NCI-H748 treated with DMSO at 0.1 percent for 48 hours (cell line): ENCODE results near the gene SMR3B.

Experiments used
- DNase-seq: peaks from one replicate; lab custom pipeline; 2025; lab: John Stamatoyannopoulos, UW

The SMR3B gene

DNA sequence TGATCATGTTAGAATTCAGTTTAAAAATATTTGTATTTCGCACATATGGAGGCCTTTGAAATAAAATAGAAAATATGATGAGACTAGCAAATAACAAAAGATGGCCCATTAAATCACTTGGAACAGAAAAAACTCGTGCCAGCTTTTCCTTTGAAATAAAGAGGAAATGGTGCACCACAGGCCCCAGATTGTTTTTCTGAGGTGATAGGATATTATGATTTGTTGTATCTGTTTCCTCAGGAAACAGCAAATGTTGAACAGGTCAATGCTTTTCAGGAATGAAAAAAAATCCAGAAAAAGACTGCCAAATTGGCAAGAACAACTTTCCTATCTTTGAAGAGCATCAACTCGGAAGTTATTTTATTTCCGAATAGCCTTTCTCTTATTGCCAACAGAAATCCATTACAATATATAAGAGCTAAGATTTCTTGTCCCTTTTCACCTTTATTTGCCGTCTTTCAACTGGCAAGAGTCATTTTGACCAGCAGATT, at the start of gene SMR3B:
Gene SMR3B (plus strand): TSS at position 441 of the 491 bp plus-strand sequence. CDS start 1,380 bp downstream, outside the sequence.
- no peak for DNase-seq

DNA sequence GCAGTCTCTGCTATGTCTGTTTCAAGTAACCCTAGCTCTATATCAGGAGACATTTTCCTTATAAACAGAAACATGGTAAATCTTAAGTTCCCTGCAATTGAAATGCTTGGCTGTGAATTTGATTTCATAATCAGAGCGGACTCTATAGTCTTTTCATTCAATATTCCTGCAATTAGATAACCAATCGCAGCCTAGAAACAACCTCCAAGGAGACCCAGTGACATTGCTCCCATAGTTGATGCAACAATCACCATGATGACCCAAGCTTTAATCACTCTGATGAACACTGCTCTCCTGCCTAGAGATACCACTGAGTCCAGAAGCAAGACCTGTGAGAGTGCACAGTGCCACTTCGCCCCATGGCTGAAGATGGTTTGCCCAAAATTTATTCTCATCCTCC, 48.2 kb upstream of the SMR3B start, which contains the start of gene CABS1:
Gene CABS1 (plus strand): TSS at position 301 of the 400 bp plus-strand sequence. CDS start 59 bp downstream, at position 360.
- DNase-seq = no peak

DNA sequence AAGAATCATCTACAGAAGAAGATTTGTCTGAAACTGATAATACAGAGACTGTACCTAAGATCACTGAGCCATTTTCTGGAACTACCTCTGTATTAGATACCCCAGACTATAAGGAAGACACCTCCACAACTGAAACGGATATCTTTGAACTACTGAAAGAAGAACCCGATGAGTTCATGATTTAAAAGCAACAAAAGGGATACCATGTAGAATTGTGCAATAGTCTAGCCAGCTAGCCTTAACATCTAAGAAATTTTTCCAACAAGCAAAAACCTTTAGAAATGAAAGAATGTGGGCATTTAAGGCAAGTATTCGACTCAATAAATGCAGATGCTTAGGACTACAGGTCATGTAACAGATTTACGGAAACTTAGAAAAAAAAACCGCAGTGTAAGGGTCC, 46.9 kb upstream of the SMR3B start:
- no peak for DNase-seq

DNA sequence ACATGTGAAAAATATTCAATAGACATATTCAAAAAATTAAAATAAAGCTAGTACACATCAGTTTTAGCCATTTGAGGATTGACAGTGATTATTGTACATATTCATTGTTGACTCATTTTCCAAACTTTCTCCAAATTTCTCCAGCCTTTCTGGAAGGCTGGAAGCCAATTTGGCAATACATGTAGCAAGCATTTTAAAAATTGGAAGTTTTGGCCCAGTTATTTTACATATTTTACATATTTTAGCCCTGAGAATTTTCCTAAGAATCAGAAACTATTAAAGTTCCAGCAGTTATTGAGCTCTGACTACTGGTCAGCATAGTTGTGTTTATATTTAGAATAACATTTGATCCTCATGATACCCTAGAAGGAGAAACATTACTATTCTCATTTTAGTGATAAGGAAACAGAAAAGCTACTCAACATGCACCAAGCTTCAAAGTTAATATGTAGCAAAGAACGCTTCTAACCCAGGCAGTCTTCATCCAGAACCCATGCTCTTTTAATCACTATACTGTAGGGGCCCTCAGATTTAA, 45.0 kb upstream of the SMR3B start:
- no peak for DNase-seq

GRCh38 chr4:70356185-70356584, 26.7 kb upstream of the SMR3B start:
- no peak for DNase-seq

GRCh38 chr4:70359115-70359661, 23.7 kb upstream of the SMR3B start:
- no peak for DNase-seq

- no peak for DNase-seq
These were observed 22.5 kb upstream of the SMR3B start, which contains the start of gene SMR3A for GRCh38 chr4:70360460-70360859. SMR3A (plus strand) TSS chr4:70360760; CDS start chr4:70362116, 1,356 bp downstream.

DNA sequence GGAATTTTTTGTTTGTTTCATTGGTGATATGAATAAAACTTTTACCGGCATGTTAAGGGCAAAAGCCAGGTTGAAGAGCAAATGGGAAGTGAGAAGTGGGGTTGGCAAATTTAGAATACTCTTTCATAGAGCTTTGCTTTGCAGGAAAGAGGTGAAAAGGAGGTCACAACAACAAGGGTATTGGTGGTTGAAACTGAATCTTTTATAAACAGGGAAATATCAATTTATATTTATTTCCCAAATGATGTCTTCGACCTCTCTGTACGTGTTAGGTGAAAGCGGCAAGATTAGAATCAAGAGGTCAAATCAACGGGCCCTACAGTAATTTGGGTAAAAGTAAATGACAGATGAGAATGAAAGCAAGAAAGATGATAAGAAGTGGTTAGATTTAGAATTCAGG, 18.9 kb upstream of the SMR3B start:
- no peak for DNase-seq

GRCh38 chr4:70365479-70365878, 17.5 kb upstream of the SMR3B start:
- DNase-seq = no peak

DNA sequence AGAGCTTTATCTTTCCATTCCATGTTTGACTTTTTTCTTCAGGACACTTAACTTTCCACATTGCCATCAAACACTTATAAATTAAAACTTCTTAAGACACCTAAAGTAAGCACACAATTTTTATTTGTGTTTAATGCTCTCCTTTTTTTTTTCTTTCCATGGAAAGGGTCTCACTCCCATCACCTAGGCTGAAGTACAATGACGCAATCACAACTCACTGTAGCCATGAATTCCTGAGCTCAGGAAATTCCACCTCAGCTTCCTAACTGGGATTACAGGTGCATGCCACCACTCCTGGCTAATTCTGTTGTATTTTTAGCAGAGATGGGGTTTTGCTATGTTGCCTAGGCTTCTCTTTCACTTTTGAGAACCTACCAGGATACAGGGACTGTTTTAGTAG, 15.1 kb upstream of the SMR3B start:
- no peak for DNase-seq

DNA sequence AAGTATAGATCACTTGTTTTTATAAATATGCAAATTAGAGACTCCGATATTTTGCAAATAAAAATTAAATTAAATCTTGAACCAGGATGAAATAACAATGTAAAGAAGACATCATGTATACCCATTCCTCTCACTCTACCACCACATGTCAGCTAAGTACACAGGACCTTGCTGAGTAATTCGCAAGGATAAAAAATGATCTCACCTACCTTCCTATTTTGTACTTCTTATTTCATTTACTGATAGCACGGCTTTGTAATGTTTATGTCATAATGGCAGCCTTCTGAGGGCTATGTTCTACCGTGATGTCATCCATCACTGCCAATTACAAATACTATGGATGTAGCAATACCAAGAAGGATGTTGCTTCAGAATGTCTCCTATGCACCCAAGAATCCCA, 10.9 kb upstream of the SMR3B start:
- DNase-seq = no peak

DNA sequence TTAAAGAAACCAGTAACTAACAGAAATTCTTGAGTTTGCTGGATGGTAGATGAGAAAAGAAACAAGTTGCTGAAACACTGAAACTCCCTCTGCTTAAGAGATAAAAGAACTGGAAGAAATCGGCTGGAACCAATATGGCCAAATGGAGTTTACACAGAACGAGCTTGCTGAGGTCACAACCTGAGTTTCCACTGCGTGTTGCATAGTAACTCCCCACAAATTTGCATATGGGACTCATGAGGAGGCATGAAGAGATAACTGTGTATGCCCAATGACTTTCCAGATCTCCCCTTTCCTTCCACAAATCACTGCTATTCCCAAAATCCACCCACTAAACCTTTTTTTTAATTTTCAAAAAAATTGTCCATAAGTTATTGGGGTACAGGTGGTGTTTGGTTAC, 10.2 kb upstream of the SMR3B start:
- DNase-seq = no peak

DNA sequence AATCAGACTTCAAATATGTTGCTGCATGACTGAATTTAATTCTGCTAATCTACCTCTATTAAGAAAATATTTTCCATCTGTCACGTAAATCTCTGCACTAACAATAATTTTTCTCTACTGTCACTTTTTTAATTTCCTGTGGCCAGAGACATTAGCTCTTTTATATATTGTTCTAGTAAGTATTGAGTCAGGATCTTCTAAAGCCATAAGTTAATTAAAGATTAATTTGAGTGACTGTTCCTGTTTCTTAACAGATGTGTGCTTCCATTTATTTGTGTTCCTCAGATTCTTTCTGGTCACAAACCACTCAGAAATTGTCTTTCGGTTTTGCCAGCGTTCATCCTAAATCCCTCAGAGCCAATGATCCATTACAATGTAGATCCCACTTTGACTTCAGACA, 2.4 kb upstream of the SMR3B start:
- DNase-seq = no peak

GRCh38 chr4:70392057-70392776, 9.3 kb downstream of the SMR3B start:
- no peak for DNase-seq

DNA sequence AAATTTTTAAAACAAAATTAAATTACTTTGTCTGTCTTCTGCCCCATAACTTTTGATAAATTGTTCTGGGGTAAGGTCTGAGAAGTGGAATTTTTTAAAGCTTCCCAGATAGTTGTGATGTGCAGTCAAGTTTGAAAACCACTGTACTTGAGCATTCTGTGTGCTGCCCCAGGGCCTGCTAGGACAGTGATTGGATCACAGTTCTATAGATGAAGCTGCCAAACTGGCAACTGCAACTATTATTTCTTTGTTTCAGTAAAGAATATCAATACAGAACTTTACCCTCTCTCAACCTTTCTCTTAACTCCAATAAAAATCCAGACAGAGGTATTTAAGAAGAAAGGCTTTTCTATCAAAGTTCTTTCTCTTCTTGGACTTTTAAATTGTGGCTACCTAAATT, 14.6 kb downstream of the SMR3B start, which contains the start of gene OPRPN:
Gene OPRPN (plus strand): TSS at position 361 of the 400 bp plus-strand sequence. CDS start 1,346 bp downstream, outside the sequence.
- DNase-seq = no peak

GRCh38 chr4:70399319-70399718, 16.4 kb downstream of the SMR3B start:
- no peak for DNase-seq

DNA sequence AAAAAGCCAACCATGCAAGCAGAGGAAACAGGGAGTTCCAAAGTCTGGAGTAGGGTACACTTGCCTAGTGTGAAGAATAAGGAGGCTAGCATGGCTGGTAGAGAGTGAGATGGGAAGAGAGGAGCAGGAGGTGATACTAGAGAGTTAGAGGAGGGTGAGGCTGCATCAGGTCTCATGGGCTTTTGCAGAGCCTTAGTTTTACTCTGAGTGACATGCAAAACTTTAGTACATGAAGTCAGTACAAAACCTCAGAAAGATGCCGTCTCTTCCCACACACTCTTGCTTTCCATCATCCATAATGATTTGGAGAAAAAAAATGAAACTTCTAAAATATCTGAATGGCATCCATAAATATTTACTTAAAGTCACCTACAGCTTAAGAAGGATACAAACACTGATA, 19.8 kb downstream of the SMR3B start:
- no peak for DNase-seq

DNA sequence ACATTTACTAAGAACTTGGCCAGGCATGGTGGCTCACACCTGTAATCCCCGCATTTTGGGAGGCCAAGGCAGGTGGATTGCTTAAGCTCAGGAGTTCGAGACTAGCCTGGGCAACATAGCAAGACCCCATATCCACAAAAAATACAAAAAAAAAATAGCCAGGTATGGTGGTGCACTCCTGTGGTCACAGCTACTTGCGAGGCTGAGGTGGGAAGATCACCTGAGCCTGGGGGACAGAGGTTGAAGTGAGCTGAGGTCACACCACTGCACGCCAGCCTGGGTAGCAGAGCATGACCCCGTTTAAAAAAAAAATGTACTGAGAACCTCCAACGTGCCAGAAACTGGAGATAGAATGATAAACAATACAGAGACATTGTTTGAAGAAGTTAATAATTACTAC, 22.8 kb downstream of the SMR3B start:
- DNase-seq = no peak

DNA sequence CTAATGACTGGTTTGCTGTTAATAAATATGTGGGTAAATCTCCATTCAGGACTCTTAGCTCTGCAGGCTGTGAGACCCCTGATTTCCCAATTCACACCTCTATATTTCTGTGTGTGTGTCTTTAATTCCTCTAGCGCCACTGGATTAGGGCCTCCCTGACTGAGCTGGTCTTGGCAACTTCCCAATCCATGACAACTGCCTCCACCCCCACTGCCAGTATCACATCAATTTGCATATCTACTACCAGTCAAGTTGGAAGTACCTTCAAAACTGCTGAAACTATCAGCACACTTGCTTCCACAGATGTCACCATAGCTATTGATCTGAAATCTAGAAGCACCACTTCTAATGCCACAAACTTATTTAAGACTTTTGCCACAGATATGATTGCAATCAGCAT, 42.4 kb downstream of the SMR3B start:
- no peak for DNase-seq

- DNase-seq = no peak
These were observed 43.9 kb downstream of the SMR3B start for GRCh38 chr4:70426789-70427188.

DNA sequence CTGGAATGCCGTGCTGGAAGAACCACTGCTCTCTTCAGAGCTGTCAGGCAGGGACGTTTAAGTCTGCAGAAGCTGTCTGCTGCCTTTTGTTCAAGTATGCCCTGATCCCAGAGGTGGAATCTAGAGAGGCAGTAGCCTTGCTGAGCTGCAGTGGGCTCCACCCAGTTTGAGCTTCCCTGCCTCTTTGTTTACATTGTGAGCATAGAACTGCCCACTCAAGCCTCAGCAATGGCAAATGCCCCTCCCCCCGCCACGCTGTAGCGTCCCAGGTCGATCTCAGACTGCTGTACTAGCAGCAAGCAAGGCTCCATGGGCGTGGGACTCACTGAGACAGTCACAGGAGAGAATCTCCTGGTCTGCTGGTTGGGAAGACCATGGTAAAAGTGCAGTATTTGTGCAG, 54.3 kb downstream of the SMR3B start:
- no peak for DNase-seq
